Panc1 (cell line): ENCODE measurements around the gene CYBA.

Experiments
- TCF7L2 ChIP-seq: IDR thresholded peaks from 2 replicates; pipeline ENCODE4 v1.6.1; 2011; ENCODE audit warnings: mild to moderate bottlenecking, low read depth, low read length, inconsistent platforms
- TF ChIP-seq, protein P1 (sequence below): fragments of 450-650 bp; IDR thresholded peaks from 2 replicates; pipeline ENCODE4 v1.5.1; 2017; ENCODE audit warnings: mild to moderate bottlenecking

DNA sequence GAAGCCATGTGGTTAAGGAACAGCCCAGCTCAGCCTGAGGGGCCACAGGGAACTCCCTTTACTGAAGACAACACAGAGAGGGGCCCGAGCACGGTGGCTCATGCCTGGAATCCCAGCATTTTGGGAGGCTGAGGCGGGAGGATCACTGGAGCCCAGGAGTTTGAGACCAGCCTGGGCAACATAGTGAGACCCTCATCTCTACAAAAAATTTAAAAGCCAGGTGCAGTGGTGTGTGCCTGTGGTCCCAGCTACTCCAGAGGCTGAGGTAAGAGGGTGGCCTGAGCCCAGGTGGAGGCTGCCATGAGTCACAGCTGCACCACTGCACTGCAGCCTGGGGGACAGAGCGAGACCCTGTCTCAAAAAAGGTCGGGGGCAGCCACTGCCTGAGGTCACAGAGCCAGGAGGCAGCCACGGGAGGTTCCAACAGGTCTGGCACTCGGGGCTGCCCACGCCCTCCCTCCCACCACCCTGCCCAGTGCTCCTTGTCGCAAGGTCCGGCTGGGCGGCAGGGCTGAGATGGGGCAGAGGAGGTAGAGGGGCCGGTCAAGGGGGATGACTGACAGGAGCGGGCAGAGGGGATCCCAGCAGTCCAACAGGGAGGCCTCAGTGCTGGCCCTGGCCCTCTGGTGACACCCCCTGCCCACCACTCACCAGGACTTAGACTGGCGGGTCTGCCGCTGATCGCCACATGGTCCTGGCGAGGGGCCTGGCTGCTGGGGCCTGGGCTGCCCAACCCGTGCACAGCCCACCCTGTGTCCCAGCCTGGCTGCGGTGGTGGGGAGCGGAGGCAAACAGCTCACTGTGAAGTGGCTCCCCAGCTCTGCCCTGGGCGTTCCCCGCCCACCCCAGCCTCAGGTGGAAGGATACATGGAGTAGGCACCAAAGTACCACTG, 3.4 kb downstream of the CYBA start:
- TF ChIP-seq, protein P1, sequence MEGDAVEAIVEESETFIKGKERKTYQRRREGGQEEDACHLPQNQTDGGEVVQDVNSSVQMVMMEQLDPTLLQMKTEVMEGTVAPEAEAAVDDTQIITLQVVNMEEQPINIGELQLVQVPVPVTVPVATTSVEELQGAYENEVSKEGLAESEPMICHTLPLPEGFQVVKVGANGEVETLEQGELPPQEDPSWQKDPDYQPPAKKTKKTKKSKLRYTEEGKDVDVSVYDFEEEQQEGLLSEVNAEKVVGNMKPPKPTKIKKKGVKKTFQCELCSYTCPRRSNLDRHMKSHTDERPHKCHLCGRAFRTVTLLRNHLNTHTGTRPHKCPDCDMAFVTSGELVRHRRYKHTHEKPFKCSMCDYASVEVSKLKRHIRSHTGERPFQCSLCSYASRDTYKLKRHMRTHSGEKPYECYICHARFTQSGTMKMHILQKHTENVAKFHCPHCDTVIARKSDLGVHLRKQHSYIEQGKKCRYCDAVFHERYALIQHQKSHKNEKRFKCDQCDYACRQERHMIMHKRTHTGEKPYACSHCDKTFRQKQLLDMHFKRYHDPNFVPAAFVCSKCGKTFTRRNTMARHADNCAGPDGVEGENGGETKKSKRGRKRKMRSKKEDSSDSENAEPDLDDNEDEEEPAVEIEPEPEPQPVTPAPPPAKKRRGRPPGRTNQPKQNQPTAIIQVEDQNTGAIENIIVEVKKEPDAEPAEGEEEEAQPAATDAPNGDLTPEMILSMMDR, result no peak
- TF ChIP-seq TCF7L2, result no peak
